CD14-positive monocyte (primary cell): ENCODE data around the gene SNX30. TPM values are rescaled to one million over a fixed set of nuclear protein-coding genes. Genes with fewer than 3 reads are reported as not detected.

Experiments used
- DNase-seq, 3 donors: peaks; one replicate each; pipeline ENCODE4 v3.0.0-alpha.2; 2011 to 2022
- H2AFZ ChIP-seq: 2 replicates; pipeline ENCODE4 v1.6.0; 2012; ENCODE audit warnings: mild to moderate bottlenecking, low read depth, low read length, inconsistent platforms; ENCODE audit not compliant: insufficient read depth, poor library complexity, severe bottlenecking
- H3K27ac ChIP-seq, 2 donors: 1 replicate in 1 of 2; 2 replicates in 1 of 2; pipeline ENCODE4 v1.5.1; 2012 to 2013; ENCODE audit warnings: low read length in 2 of 2, control low read depth in 1 of 2, inconsistent platforms in 1 of 2, low read depth in 1 of 2, mild to moderate bottlenecking in 1 of 2
- H3K27me3 ChIP-seq, 2 donors: one replicate each; pipeline versions ENCODE4 v1.6.0 to v1.6.1; 2011 to 2013; ENCODE audit warnings: low read length in 2 of 2; ENCODE audit not compliant: control insufficient read depth in 2 of 2, insufficient read depth in 2 of 2
- H3K36me3 ChIP-seq, 2 donors: replicated peaks in 1 of 2; 1 replicate in 1 of 2; 2 replicates in 1 of 2; pipeline versions ENCODE4 v1.5.1 to v1.6.1; 2012 to 2013; ENCODE audit warnings: low read length in 2 of 2, control low read depth in 1 of 2, inconsistent platforms in 1 of 2, mild to moderate bottlenecking in 1 of 2; ENCODE audit not compliant: insufficient read depth in 2 of 2, control insufficient read depth in 1 of 2
- H3K4me1 ChIP-seq, 2 donors: 1 replicate in 1 of 2; 2 replicates in 1 of 2; pipeline versions ENCODE4 v1.5.1 to v1.6.1; 2012 to 2013; ENCODE audit warnings: low read length in 2 of 2, control low read depth in 1 of 2, inconsistent platforms in 1 of 2, mild to moderate bottlenecking in 1 of 2, moderate library complexity in 1 of 2; ENCODE audit not compliant: insufficient read depth in 2 of 2, control insufficient read depth in 1 of 2
- H3K4me2 ChIP-seq: replicated peaks from 2 replicates; pipeline ENCODE3; 2012; ENCODE audit warnings: low read length, moderate library complexity, mild to moderate bottlenecking; ENCODE audit not compliant: poor library complexity, severe bottlenecking; ENCODE audit errors: extremely low read depth
- H3K4me3 ChIP-seq, 3 experiments: fragments of 200-600 bp in 1 of 3; sonication (generic) in 1 of 3; replicated peaks in 1 of 3; 1 replicate in 2 of 3; 2 replicates in 1 of 3; pipeline ENCODE4 v1.5.1; 2011 to 2013; ENCODE audit warnings: low read length in 3 of 3, mild to moderate bottlenecking in 3 of 3, control low read depth in 2 of 3, low read depth in 2 of 3, inconsistent platforms in 1 of 3, moderate library complexity in 1 of 3
- H3K79me2 ChIP-seq: 2 replicates; pipeline ENCODE4 v1.6.0; 2012; ENCODE audit warnings: mild to moderate bottlenecking, control low read depth, inconsistent platforms, low read length, moderate library complexity; ENCODE audit not compliant: insufficient read depth
- H3K9ac ChIP-seq: 2 replicates; pipeline ENCODE4 v1.6.0; 2017; ENCODE audit warnings: low read length, mild to moderate bottlenecking; ENCODE audit not compliant: insufficient read depth, poor library complexity, severe bottlenecking
- H3K9me3 ChIP-seq, 2 donors: replicated peaks in 1 of 2; 1 replicate in 1 of 2; 2 replicates in 1 of 2; pipeline versions ENCODE4 v1.5.1 to v1.6.1; 2012 to 2013; ENCODE audit warnings: low read length in 2 of 2, control low read depth in 1 of 2; ENCODE audit not compliant: control insufficient read depth in 1 of 2, insufficient read depth in 1 of 2
- H4K20me1 ChIP-seq: 2 replicates; pipeline ENCODE4 v1.6.0; 2012; ENCODE audit warnings: mild to moderate bottlenecking, low read length, control low read depth, moderate library complexity; ENCODE audit not compliant: insufficient read depth
- H3K27ac Mint-ChIP-seq, 7 donors: one replicate each; pipeline ENCODE4 v1.8.0; 2020; ENCODE audit warnings: mild to moderate bottlenecking in 7 of 7, mixed read lengths in 7 of 7, moderate library complexity in 6 of 7, inconsistent platforms in 2 of 7
- H3K27me3 Mint-ChIP-seq, 3 donors: one replicate each; pipeline ENCODE4 v1.8.0; 2021 to 2022; ENCODE audit warnings: low read depth in 3 of 3, mild to moderate bottlenecking in 3 of 3, mixed read lengths in 3 of 3, moderate library complexity in 3 of 3, inconsistent platforms in 1 of 3
- H3K36me3 Mint-ChIP-seq, 2 donors: one replicate each; pipeline ENCODE4 v1.8.0; 2020; ENCODE audit warnings: mixed read lengths in 2 of 2, inconsistent platforms in 1 of 2, mild to moderate bottlenecking in 1 of 2
- H3K4me1 Mint-ChIP-seq: one replicate; pipeline ENCODE4 v1.8.0; 2020; ENCODE audit warnings: mild to moderate bottlenecking, mixed read lengths
- H3K4me3 Mint-ChIP-seq, 2 donors: one replicate each; pipeline ENCODE4 v1.8.0; 2020; ENCODE audit warnings: mild to moderate bottlenecking in 2 of 2, mixed read lengths in 2 of 2, moderate library complexity in 1 of 2
- H3K9me3 Mint-ChIP-seq, 7 donors: one replicate each; pipeline ENCODE4 v1.8.0; 2020 to 2022; ENCODE audit warnings: mixed read lengths in 7 of 7, mild to moderate bottlenecking in 6 of 7, moderate library complexity in 6 of 7, inconsistent platforms in 2 of 7
- WGBS: methylation state at CpG from one replicate; pipeline ENCODE4 v1.1.5; 2013; ENCODE audit warnings: missing lambda C conversion rate; ENCODE audit not compliant: insufficient coverage; 5-methylcytosine and 5-hydroxymethylcytosine counted together
- intact Hi-C, 2 donors: fragments of 100-400 bp; cut with micrococcal nuclease; formaldehyde crosslinking; loops; one replicate each; pipeline versions ENCODE4 v1.15.0 to v1.15.1; 2023
- polyA plus RNA-seq, 3 donors: library from polyadenylated mRNA; depleted of rRNA in 1 of 3; unstranded in 2 of 3; stranded (reverse) in 1 of 3; fragments of 300-500 nt in 2 of 3; fragments of >200 nt in 1 of 3; fragmentation: Illumina TruSeq in 2 of 3; gene quantifications; 1 replicate in 2 of 3; 2 replicates in 1 of 3; pipeline ENCODE4 v1.2.3, GENCODE V29; 2012 to 2021
- TF ChIP-seq, protein P1 (sequence below): fragments of 200-600 bp; IDR thresholded peaks from one replicate; pipeline ENCODE4 v1.8.0; 2022; ENCODE audit warnings: antibody characterized with exemption, mild to moderate bottlenecking

SNX30 gene
- polyA plus RNA-seq, 3 donors, result 10.3 to 31.3 (median 10.4) TPM

DNA sequence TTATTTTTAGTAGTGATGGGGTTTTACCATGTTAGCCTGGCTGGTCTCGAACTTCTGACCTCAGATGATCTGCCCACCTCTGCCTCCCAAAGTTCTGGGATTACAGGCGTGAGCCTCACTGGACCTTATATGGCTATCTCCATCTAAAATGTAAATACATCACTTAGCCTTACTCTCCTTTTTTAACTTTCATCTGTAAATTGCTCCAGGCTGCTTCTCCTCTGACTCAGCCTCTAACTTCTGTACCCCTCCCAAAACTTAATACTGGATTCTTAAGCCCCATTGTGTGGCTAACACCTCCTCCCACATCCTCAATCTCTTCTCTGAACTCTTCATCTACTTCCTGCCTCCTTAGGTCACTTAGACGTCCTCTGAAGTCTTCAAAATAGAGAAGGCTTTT, 4.0 kb downstream of the SNX30 start:
- intact Hi-C loops, result loop anchor here (5.0 kb wide), 4 partner anchors 37 to 572 kb away; partner anchors contain the start of gene INIP (in 1 of the 2)
- peak overlapping the region; percentile 69 to 82 for H3K27ac ChIP-seq
- peak overlapping the region; percentile 38 for H2AFZ ChIP-seq
- H3K9ac ChIP-seq, result peak overlapping the region; percentile 33
- H4K20me1 ChIP-seq, result peaks cover 78% of the 10 kb centered on the region
- peaks cover 77% of the 10 kb centered on the region for H3K4me1 Mint-ChIP-seq
- peaks cover 13 to 26% of the 10 kb centered on the region in 2 donors for H3K36me3 Mint-ChIP-seq
- no peaks in the 10 kb centered on the region for H3K9me3 ChIP-seq
- H3K4me3 Mint-ChIP-seq, result peak overlapping the region in 1 of 2 donors; percentile 61
- H3K4me3 ChIP-seq, result peak overlapping the region in 1 of 3 experiments; percentile 53
- TF ChIP-seq, protein P1, sequence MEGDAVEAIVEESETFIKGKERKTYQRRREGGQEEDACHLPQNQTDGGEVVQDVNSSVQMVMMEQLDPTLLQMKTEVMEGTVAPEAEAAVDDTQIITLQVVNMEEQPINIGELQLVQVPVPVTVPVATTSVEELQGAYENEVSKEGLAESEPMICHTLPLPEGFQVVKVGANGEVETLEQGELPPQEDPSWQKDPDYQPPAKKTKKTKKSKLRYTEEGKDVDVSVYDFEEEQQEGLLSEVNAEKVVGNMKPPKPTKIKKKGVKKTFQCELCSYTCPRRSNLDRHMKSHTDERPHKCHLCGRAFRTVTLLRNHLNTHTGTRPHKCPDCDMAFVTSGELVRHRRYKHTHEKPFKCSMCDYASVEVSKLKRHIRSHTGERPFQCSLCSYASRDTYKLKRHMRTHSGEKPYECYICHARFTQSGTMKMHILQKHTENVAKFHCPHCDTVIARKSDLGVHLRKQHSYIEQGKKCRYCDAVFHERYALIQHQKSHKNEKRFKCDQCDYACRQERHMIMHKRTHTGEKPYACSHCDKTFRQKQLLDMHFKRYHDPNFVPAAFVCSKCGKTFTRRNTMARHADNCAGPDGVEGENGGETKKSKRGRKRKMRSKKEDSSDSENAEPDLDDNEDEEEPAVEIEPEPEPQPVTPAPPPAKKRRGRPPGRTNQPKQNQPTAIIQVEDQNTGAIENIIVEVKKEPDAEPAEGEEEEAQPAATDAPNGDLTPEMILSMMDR, result no peak
- no peaks in the 10 kb centered on the region for H3K27me3 ChIP-seq
- peak; percentile 34 to 57 (median 46) for DNase-seq
- peaks cover 86% of the 10 kb centered on the region for H3K79me2 ChIP-seq
- H3K36me3 ChIP-seq, result no peaks in the 10 kb centered on the region
- H3K4me2 ChIP-seq, result peak overlapping the region; percentile 61
- H3K27ac Mint-ChIP-seq, result peak overlapping the region; percentile 84 to 98 (median 93)
- peaks cover 0 to 5% (median 0%) of the 10 kb centered on the region in 7 donors for H3K9me3 Mint-ChIP-seq
- peaks cover 68 to 81% of the 10 kb centered on the region in 2 donors for H3K4me1 ChIP-seq
- 50% methylated on average over 2 of the region's 3 CpGs for WGBS
- H3K27me3 Mint-ChIP-seq, result no peaks in the 10 kb centered on the region

DNA sequence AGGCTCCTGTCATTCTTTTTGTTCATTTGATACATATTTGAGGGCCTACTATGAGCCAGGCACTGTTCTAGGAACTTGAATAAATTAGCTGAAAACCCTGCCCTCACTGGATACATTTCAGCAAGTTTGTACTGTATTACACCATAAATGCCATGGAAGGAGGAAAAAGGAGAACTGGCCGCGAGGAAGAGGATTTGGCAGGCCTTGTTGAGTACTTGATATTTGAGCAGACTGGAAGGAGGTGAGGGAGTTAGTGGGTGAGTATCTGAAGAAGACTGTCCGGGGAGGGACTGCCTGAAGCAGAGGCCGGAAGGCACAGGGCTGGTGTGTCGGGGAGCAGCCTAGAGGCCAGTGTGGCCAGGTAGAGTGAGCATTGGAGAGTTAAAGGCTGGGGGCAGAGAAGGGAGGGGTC, 4.5 kb downstream of the SNX30 start:
- Histone ChIP-seq H3K79me2 (peaks cover 89% of the 10 kb centered on the region), H3K27me3 (no peaks in the 10 kb centered on the region), H2AFZ (peak overlapping the region; percentile 38), H3K9ac (peak overlapping the region; percentile 33), H3K9me3 (no peaks in the 10 kb centered on the region), H3K4me1 (peaks cover 63 to 76% of the 10 kb centered on the region in 2 donors), H3K4me2 (peak overlapping the region; percentile 61), H4K20me1 (peaks cover 82% of the 10 kb centered on the region), H3K27ac (peak overlapping the region; percentile 69 to 82), H3K36me3 (no peaks in the 10 kb centered on the region), H3K4me3 (peak overlapping the region in 1 of 3 experiments; percentile 53)
- Mint-ChIP-seq H3K4me1 (peaks cover 77% of the 10 kb centered on the region), H3K4me3 (peak overlapping the region; percentile 51 to 61), H3K27ac (peak overlapping the region; percentile 84 to 98 (median 93)), H3K27me3 (no peaks in the 10 kb centered on the region), H3K9me3 (peaks cover 0 to 5% (median 0%) of the 10 kb centered on the region in 7 donors), H3K36me3 (peaks cover 13 to 26% of the 10 kb centered on the region in 2 donors)
- 49% methylated on average over 5 of the region's 5 CpGs for WGBS
- TF ChIP-seq, protein P1, result no peak
- intact Hi-C loops, result no loop called here
- peak; percentile 60 to 72 (median 70) for DNase-seq
